ENCODE results near the gene BCKDHB.

- TF ChIP-seq POLR2A (IDR thresholded peaks at IDR 0.05; ENCODE audit: low read depth, low read length) (no peak), POLR2AphosphoS5 (IDR thresholded peaks at IDR 0.05; ENCODE audit: low read depth, low read length) (no peak), SPI1 (IDR thresholded peaks at IDR 0.05; ENCODE audit: low read depth, low read length) (no peak), POU2F2 (IDR thresholded peaks at IDR 0.05; ENCODE audit: low read depth, low read length) (no peak), TAF1 (IDR thresholded peaks at IDR 0.05; ENCODE audit: low read depth, low read length) (no peak), PAX5 (IDR thresholded peaks at IDR 0.05; ENCODE audit: insufficient read depth, low read length, severe bottlenecking) (no peak)
Observed at GRCh38 chr6:80154160-80154559, 47.7 kb downstream of the BCKDHB start.
